Endothelial cell of umbilical vein (primary cell): ENCODE data around the gene TXN2. TPM values are rescaled to one million over a fixed set of nuclear protein-coding genes. Genes with fewer than 3 reads are reported as not detected.

ENCODE experiments used
- BruUV-seq: library from RNA; stranded (reverse); fragments of 400-500 nt; replicated peaks from 2 replicates; lab custom pipeline; 2021; lab: Mats Ljungman, UMichigan
- CTCF ChIA-PET: fragments of 300-600, 350-600 bp; sonication (Branson Sonifier 250); formaldehyde crosslinking; loops from one replicate; lab custom pipeline; 2021; ENCODE audit warnings: antibody characterized with exemption, inconsistent platforms; lab: Charles Lee
- POLR2A ChIA-PET: fragments of 300-600, 350-600 bp; sonication (Branson Sonifier 250); formaldehyde crosslinking; loops from one replicate; lab custom pipeline; 2021; ENCODE audit warnings: antibody characterized with exemption, inconsistent platforms; lab: Charles Lee
- DNase-seq: peaks from one replicate; pipeline ENCODE4 v3.0.0-alpha.2; 2011; ENCODE audit warnings: low read depth, low spot score
- FAIRE-seq: peaks from 2 replicates; lab custom pipeline; 2011; peaks lifted over from hg19 to GRCh38; lab: Jason Lieb, UNC
- H2AFZ ChIP-seq: 2 replicates; pipeline ENCODE4 v1.6.0; 2012; ENCODE audit warnings: low read depth, low read length, control low read depth, inconsistent platforms
- H3K27ac ChIP-seq: 2 replicates; pipeline ENCODE4 v1.5.1; 2011; ENCODE audit warnings: low read depth, mild to moderate bottlenecking, control low read depth, low read length, moderate library complexity; ENCODE audit not compliant: insufficient read depth
- H3K27me3 ChIP-seq, 2 experiments: 2 replicates each; pipeline versions ENCODE4 v1.6.0 to v1.6.1; 2011; ENCODE audit warnings: low read length in 2 of 2, mixed read lengths in 1 of 2; ENCODE audit not compliant: control insufficient read depth in 2 of 2, insufficient read depth in 2 of 2
- H3K36me3 ChIP-seq, 2 experiments: 2 replicates in 1 of 2; 3 replicates in 1 of 2; pipeline ENCODE4 v1.5.1; 2011; ENCODE audit warnings: low read length in 2 of 2, mild to moderate bottlenecking in 1 of 2, moderate library complexity in 1 of 2; ENCODE audit not compliant: control insufficient read depth in 2 of 2, insufficient read depth in 2 of 2; ENCODE audit errors: extremely low read depth in 1 of 2
- H3K4me1 ChIP-seq: 3 replicates; pipeline ENCODE4 v1.5.1; 2011; ENCODE audit warnings: mild to moderate bottlenecking, low read length; ENCODE audit not compliant: control insufficient read depth, insufficient read depth; ENCODE audit errors: extremely low read depth
- H3K4me2 ChIP-seq: 2 replicates; pipeline ENCODE4 v1.6.1; 2011; ENCODE audit warnings: low read length, control low read depth, mixed read lengths; ENCODE audit not compliant: insufficient read depth
- H3K4me3 ChIP-seq, 3 experiments: fragments of 200-600 bp in 1 of 3; sonication (generic), shearing (Covaris generic) in 1 of 3; replicated peaks in 1 of 3; 2 replicates each; pipeline ENCODE4 v1.5.1; 2011 to 2016; ENCODE audit warnings: control low read depth in 3 of 3, low read length in 3 of 3, mild to moderate bottlenecking in 2 of 3, inconsistent platforms in 1 of 3, low read depth in 1 of 3, moderate library complexity in 1 of 3; ENCODE audit not compliant: insufficient read depth in 1 of 3
- H3K79me2 ChIP-seq: 2 replicates; pipeline ENCODE4 v1.6.0; 2012; ENCODE audit warnings: low read length, inconsistent platforms; ENCODE audit not compliant: control insufficient read depth, insufficient read depth
- H3K9ac ChIP-seq: replicated peaks from 2 replicates; pipeline ENCODE3; 2011; ENCODE audit warnings: low read length, control low read depth; ENCODE audit not compliant: insufficient read depth; ENCODE audit errors: extremely low read depth
- H3K9me1 ChIP-seq: replicated peaks from 3 replicates; pipeline ENCODE4 v1.6.0; 2011; ENCODE audit warnings: mild to moderate bottlenecking, low read length; ENCODE audit not compliant: control insufficient read depth, insufficient read depth; ENCODE audit errors: extremely low read depth
- H3K9me3 ChIP-seq: replicated peaks from 2 replicates; pipeline ENCODE4 v1.5.1; 2012; ENCODE audit warnings: low read length, inconsistent platforms; ENCODE audit not compliant: control insufficient read depth, insufficient read depth
- H4K20me1 ChIP-seq: replicated peaks from 2 replicates; pipeline ENCODE3; 2011; ENCODE audit warnings: mild to moderate bottlenecking, low read length; ENCODE audit not compliant: control insufficient read depth, insufficient read depth; ENCODE audit errors: extremely low read depth
- dilution Hi-C: fragments of 300-500 bp; cut with MboI; formaldehyde crosslinking; loops from one replicate; pipeline ENCODE4 v1.15.0; 2019; ENCODE audit warnings: low sequenced_read_pairs; ENCODE audit not compliant: extremely low pct_ligation_motif_present
- intact Hi-C: fragments of 100-400 bp; cut with micrococcal nuclease; formaldehyde crosslinking; loops from one replicate; pipeline ENCODE4 v1.10.0; 2022
- polyA plus RNA-seq, 4 experiments: library from polyadenylated mRNA; depleted of rRNA in 3 of 4; stranded (reverse) in 3 of 4; unstranded in 1 of 4; fragments of >200 nt; gene quantifications; 2 replicates each; pipeline versions ENCODE4 v1.2.1 to v1.2.3, GENCODE V29; 2011 to 2012; ENCODE audit warnings: missing spikeins in 1 of 4
- total RNA-seq: library from RNA; stranded (reverse); gene quantifications from 2 replicates; pipeline ENCODE4 v1.2.3, GENCODE V29; 2021
- TF ChIP-seq, protein P1 (sequence below), 2 donors: IDR thresholded peaks; 1 replicate in 1 of 2; 2 replicates in 1 of 2; pipeline ENCODE4 v1.5.1; 2011; ENCODE audit warnings: low read length in 2 of 2, mild to moderate bottlenecking in 2 of 2, moderate library complexity in 2 of 2, control low read depth in 1 of 2, inconsistent platforms in 1 of 2, low read depth in 1 of 2; ENCODE audit not compliant: insufficient read depth in 1 of 2; ENCODE audit errors: extremely low read depth in 1 of 2
- TF ChIP-seq, protein P2 (sequence below): IDR thresholded peaks from 2 replicates; pipeline ENCODE4 v1.6.1; 2011; ENCODE audit not compliant: insufficient read depth, insufficient read length

TXN2 gene
- total and polyA plus RNA-seq, 2 donors (not counting 3 experiments of a cell fraction or from before 2014, with no cell fraction given): 75.9 to 183 TPM

GRCh38 chr22:36510966-36511881 lies 29.8 kb upstream of the TXN2 start:
- no peak overlapping the region for H3K27ac ChIP-seq
- dilution Hi-C loops: no loop called here
- FAIRE-seq: peak; percentile 90

More at GRCh38 chr22:36510966-36511881, 29.8 kb upstream of the TXN2 start:
- H3K4me1 ChIP-seq: peaks cover 10% of the 10 kb centered on the region
- DNase-seq: peak; percentile 52
- no peak overlapping the region for H3K9ac ChIP-seq
- H3K4me3 ChIP-seq: no peak overlapping the region
- peaks cover 27 to 38% of the 10 kb centered on the region in 2 experiments for H3K36me3 ChIP-seq
- TF ChIP-seq, protein P1, sequence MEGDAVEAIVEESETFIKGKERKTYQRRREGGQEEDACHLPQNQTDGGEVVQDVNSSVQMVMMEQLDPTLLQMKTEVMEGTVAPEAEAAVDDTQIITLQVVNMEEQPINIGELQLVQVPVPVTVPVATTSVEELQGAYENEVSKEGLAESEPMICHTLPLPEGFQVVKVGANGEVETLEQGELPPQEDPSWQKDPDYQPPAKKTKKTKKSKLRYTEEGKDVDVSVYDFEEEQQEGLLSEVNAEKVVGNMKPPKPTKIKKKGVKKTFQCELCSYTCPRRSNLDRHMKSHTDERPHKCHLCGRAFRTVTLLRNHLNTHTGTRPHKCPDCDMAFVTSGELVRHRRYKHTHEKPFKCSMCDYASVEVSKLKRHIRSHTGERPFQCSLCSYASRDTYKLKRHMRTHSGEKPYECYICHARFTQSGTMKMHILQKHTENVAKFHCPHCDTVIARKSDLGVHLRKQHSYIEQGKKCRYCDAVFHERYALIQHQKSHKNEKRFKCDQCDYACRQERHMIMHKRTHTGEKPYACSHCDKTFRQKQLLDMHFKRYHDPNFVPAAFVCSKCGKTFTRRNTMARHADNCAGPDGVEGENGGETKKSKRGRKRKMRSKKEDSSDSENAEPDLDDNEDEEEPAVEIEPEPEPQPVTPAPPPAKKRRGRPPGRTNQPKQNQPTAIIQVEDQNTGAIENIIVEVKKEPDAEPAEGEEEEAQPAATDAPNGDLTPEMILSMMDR (IDR thresholded peaks at IDR 0.05; ENCODE audit: extremely low read depth in 1 of 2, insufficient read depth in 1 of 2, low read depth in 1 of 2, low read length in 2 of 2): peak; percentile 53 to 60
- TF ChIP-seq, protein P2, sequence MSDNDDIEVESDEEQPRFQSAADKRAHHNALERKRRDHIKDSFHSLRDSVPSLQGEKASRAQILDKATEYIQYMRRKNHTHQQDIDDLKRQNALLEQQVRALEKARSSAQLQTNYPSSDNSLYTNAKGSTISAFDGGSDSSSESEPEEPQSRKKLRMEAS: no peak
- no peaks in the 10 kb centered on the region for H3K9me1 ChIP-seq
- ChIA-PET CTCF (interaction anchor here (0.9 to 1.7 kb wide), 10 partner anchors 9 to 263 kb away, joined by 3 to 13 read pairs (median 5); partner anchors contain the start of gene EIF3D), POLR2A (interaction anchor here (1.3 kb wide), 1 partner anchor 18 kb away, joined by 5 read pairs; the partner anchor contains the start of gene EIF3D)
- BruUV-seq: TSS peak; percentile 47
- H3K9me3 ChIP-seq: no peaks in the 10 kb centered on the region
- no peaks in the 10 kb centered on the region for H3K79me2 ChIP-seq
- H2AFZ ChIP-seq: no peak overlapping the region
- H3K4me2 ChIP-seq: no peak overlapping the region
- H4K20me1 ChIP-seq: no peaks in the 10 kb centered on the region
- intact Hi-C loops: no loop called here
- H3K27me3 ChIP-seq: no peaks in the 10 kb centered on the region
